SU-DHL-6 (cell line): Measurements from ENCODE around the gene ARMC8.

Experiments
- CTCF ChIP-seq: fragments of 200-600 bp; sonication (generic); IDR thresholded peaks from one replicate; pipeline ENCODE4 v1.5.1; 2017; ENCODE audit warnings: antibody characterized with exemption, mild to moderate bottlenecking, low read length, moderate library complexity; ENCODE audit not compliant: insufficient read depth, poor library complexity, severe bottlenecking
- EZH2phosphoT487 ChIP-seq: fragments of 200-600 bp; sonication (generic), shearing (Covaris generic); conservative IDR thresholded peaks from 2 replicates; pipeline ENCODE4 v1.6.1; 2018; ENCODE audit warnings: mild to moderate bottlenecking, antibody characterized with exemption, low read length, moderate library complexity, mixed read lengths

- no peak for TF ChIP-seq CTCF
- no peak for TF ChIP-seq EZH2phosphoT487
Measured at GRCh38 chr3:138263104-138263503, 76.0 kb downstream of the ARMC8 start.
